ENCODE results near the gene RALGAPA2.

RALGAPA2 gene

DNA sequence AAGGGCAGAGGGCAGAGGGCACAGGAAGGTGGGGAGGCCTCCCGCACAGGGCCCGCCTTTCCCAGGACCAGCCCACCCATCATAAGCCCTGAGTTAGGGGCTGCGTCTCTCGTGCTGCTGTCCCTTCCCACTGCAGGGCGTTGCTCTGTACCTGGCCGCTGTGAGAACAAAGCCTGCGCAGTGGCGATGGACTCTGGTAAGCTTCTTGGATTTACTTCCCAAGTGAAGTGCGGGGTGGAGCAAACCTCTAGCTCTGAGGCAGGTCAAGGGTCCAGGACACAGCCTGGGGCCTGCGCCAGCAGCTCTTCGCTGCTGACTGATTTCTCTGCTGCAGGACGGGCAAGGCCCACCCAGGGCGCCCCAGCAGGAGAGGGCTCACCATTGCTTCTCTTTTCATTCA, 320.7 kb downstream of the RALGAPA2 start:
- no peak for DNase-seq

DNA sequence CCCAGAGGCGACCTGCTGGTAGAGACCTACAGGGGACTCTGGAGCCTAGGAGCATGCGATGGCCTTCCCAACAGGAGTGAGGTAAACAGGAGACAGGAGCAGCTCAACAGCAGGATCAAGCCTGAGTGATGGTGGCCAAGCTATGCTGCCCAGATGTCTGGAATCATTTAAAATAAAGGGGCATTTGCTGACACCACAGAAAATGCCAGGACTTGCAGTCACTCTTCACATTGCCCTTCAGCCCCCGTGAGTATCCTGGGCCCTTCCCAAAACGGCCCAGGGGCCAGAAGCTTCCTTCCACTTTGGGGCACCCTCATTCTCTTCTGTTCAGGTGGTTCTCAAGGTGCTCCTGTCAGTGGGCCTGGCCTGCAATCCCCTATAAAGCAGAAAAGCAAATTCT, 321.3 kb downstream of the RALGAPA2 start:
- no peak for DNase-seq

DNA sequence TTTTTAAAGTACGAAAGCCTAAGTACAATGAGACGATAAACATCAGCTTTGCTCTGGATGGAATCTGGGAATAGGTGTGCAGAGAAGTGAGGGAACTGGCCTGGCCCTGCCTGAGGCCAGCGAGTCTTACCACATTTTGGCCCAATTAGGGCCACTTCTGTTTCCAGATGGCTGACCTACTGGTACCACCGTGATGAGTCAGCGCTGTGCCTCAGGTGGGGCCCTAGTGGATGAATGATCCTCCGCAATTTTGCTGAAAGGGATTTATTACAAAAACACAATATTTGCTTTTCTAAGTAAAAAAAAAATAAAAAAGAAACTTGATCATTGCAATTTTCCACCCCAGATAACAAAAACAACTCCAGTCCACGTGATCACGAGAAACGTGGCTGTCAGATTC, 322.1 kb downstream of the RALGAPA2 start:
- DNase-seq: no peak

DNA sequence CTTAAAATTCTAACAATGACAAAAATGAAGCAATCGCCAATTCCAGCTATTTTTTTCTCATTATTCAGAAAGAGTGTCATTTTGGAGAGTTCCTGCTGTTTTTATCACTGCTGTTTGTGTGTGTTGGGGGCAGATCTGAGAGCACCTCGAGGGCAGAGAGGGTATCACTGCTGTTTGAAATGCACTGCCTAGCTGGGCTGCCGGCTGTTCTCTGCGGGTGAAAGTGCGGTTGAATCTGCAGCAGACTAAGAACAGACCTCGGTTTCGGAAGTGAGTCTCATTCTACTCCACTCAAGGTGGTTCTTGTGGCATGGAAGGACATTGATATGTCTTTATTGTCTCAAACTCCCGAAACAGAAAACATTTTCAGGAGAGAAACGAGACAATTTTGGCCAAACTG, 326.3 kb downstream of the RALGAPA2 start:
- no peak for DNase-seq

DNA sequence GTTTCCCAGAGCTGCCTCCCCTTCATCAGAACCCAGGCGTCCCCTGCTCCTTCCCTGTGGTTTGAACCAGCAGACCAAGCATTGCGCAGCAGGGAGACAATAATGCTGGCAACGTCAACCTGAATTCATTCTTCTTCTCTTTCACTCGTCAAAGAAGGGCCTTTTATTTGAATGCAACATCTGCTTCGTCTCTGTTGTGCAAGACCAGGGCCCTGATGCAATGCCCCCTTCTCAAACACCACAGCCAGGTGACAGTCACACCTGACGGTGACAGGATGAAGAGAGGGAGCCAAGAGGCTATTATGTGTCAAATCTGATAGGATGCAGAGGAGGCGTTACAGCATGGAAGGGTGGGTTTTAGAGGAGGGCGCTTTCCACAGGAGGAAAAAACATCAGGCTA, 336.6 kb downstream of the RALGAPA2 start:
- DNase-seq: no peak

DNA sequence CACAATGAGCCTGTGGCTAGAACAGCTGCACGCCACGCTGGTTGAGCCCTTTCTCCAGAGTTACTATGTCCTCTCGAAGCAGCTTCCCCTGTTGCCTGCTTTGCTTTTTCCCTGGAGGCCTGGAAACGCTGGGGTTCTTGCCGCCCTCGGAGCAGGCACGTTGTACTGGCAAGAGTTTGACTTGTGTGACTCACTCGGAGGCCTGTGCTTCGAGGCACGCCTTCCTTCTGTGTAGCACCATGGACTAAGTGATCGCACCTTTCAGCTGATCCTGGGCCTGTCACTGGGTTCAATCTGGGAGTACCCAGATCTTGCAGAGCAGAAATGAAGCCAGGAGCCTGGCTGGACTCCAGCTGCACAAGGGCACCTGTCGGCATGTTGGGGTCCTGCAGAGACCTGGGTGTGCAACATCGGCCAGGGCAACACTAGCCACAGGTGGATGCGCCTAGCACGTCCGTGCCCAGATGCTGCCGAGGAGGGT, 339.3 kb downstream of the RALGAPA2 start:
- DNase-seq: no peak

DNA sequence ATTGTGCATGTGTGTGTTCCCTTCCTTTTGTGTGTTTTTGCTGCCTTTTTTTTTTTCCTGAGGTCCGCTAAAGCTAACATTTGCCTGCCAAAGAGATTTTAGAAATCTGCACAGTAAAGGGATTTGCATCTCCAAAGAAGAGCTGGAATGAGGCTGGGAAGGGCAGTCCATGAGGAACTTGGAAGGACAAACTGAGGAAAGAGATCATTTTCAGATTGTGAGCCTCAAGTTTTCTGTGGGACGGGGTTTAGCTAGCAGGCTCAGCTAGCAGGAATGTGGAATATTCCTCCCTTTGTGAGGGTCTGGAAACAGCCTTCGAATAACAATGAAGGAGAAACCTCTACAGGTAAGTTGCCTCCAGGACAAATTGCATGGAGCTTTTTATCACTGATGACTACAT, 340.8 kb downstream of the RALGAPA2 start:
- DNase-seq: no peak

DNA sequence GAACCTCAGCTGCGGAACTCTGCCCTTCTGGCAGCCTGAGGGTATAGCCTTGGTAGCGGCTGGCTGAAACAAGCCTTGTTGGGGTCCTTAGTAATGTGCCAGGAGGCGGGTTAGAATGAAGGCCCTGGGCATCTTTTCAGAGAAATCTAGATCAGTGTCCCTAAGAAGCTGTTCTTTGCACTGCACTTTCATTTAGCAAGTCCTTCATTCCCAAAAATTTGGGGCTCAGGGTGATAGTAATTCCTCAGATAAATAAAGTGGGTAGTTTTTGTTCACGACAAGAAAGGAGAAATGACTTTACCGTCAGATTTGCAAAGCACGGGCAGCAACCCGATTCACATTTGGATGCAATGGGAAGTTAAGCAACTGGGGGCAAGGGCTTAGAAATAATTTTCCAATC, 341.4 kb downstream of the RALGAPA2 start:
- DNase-seq: no peak

DNA sequence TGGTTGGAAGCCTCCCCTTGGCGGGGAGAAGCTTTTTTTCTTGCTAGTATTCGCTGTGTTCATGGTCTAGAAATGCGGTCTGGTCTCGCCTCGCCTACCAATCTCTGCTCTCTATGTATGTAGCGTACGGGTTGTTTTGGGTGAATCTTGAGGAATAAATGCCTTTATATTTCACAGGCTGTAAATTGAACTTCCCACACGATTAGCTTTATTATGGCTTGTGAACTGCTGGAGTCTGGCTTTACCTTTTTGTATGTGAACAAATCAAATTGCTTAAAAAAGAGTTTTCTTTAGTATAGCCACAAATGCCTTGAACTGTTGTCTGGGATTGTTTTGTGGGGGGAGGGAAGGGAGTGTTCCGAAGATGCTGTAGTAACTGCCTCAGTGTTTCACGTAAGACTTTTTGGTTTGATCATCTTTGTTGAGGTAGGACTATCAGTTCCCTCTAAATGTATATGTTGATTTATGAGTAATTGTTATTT, 342.3 kb downstream of the RALGAPA2 start:
- DNase-seq: no peak

DNA sequence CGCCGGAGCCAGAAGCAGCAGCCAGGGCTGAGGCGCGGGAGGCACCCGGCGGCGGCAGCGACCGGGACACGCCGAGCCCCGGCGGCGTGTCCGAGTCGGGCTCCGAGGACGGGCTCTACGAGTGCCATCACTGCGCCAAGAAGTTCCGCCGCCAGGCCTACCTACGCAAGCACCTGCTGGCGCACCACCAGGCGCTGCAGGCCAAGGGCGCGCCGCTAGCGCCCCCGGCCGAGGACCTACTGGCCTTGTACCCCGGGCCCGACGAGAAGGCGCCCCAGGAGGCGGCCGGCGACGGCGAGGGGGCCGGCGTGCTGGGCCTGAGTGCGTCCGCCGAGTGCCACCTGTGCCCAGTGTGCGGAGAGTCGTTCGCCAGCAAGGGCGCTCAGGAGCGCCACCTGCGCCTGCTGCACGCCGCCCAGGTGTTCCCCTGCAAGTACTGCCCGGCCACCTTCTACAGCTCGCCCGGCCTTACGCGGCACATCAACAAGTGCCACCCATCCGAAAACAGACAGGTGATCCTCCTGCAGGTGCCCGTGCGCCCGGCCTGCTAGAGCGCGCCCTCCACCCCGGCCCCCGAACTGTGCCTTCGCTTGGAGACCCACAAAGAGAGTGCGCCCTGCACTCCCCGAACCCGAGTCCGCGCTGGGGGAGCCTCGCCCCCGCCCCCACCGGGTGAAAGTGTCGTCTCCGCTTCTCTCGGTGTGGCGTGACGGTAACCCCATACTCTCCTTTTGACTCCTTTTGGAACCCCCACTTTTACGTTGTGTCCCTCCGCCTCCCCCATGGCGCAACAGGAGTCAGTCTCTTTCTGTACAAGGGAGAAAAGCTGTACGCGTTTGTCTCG, 343.0 kb downstream of the RALGAPA2 start:
- DNase-seq: no peak

DNA sequence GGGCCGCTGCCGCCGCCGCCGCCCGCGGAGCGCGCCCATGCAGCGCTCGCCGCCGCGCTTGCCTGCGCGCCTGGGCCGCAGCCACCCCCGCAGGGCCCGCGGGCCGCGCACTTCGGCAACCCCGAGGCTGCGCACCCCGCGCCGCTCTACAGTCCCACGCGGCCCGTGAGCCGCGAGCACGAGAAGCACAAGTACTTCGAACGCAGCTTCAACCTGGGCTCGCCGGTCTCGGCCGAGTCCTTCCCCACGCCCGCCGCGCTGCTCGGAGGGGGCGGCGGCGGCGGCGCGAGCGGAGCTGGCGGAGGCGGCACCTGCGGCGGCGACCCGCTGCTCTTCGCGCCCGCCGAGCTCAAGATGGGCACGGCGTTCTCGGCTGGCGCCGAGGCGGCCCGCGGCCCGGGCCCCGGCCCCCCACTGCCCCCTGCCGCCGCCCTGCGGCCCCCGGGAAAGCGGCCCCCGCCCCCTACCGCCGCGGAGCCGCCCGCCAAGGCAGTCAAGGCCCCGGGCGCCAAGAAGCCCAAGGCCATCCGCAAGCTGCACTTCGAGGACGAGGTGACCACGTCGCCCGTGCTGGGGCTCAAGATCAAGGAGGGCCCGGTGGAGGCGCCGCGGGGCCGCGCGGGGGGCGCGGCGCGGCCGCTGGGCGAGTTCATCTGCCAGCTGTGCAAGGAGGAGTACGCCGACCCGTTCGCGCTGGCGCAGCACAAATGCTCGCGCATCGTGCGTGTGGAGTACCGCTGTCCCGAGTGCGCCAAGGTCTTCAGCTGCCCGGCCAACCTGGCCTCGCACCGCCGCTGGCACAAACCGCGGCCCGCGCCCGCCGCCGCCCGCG, 343.8 kb downstream of the RALGAPA2 start:
- DNase-seq: no peak

DNA sequence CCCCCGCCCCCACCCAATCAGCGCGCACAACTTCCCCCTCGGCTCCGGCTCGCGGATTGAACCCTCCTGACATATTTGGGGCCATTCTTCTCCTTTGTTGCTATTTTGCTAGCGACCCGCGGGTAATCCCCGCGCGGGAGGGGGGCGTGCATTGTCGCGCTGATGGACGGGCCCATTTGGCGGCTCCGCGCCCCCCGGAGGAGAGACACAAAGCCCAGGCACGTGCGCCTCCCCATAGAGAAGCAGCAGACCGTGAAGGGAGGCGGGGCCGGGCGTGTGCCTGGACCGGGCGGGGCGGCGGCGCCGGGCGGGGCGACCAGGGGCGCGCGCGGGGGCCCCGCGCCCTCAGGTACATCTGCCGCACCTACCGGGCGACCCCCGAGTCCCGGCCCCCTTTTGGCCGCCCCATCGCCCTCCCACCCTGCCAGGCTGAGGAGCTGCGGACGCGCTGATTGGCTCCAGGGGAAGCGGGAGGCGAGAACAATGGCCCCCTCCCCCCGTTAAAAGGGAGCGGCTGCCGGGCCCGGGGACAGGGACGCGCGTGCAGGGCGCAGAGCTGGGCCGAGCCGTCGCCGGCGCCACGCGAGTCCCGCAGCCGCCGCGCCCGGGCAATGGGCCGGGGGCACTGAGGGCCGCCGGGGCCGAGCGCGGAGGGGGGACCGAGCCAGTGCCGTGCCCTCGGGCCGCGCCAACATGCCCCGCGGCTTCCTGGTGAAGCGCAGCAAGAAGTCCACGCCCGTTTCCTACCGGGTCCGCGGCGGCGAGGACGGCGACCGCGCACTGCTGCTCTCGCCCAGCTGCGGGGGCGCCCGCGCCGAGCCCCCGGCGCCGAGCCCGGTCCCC, 344.6 kb downstream of the RALGAPA2 start, which contains the start of gene INSM1:
INSM1 (plus strand) TSS at position 530 of the 843 bp plus-strand sequence; CDS start at position 694, 164 bp downstream.
- no peak for DNase-seq

DNA sequence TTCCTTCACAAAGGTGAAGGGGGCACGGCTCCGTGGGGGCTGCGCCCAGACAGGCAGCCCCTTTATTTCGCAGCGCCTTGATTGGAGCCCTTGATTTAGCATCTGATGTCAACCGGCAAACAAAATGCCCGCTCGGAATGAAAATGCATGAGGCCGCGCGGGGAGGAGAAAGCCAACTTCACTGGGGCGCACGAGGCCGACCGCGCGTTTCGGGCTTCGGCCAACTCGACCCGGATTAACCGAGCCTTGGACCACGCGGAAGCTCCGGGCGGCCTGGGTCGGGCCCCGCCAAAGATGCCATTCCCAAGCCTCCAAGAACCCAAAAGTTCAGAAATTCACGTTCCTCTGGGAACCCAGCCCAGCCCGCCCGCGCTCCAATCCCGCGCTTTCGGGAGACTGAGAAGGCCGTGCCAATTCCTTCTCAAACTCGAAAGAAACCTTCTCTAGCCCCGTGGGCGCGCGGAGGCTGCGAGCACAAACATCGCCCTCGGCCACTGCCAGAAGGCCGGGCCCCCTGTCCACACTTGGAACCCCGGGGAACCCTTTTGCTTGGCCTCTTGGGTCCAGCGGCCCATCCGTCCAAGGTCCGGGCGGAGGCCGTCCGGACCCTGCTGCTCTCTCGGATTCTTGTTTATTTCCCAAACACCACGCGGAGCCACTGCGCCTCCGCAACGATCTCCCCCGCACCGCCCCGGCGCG, 345.4 kb downstream of the RALGAPA2 start:
- no peak for DNase-seq

DNA sequence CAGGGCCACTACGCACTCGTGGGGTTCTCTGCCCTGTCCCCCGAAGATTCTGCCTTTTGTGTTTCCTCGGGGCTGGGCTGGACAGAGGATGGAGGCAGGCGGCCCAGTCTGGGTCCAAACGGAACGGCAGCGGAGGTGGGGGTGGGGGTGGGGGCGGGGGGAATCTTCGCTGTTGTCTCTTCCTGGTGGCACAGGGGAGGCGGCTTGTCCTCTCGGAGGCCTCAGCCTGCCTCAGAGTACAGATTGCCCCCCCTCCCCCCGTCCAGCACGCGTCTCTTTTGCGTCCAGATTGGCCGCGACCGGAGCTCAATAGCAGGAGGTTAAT, 345.9 kb downstream of the RALGAPA2 start:
- no peak for DNase-seq

DNA sequence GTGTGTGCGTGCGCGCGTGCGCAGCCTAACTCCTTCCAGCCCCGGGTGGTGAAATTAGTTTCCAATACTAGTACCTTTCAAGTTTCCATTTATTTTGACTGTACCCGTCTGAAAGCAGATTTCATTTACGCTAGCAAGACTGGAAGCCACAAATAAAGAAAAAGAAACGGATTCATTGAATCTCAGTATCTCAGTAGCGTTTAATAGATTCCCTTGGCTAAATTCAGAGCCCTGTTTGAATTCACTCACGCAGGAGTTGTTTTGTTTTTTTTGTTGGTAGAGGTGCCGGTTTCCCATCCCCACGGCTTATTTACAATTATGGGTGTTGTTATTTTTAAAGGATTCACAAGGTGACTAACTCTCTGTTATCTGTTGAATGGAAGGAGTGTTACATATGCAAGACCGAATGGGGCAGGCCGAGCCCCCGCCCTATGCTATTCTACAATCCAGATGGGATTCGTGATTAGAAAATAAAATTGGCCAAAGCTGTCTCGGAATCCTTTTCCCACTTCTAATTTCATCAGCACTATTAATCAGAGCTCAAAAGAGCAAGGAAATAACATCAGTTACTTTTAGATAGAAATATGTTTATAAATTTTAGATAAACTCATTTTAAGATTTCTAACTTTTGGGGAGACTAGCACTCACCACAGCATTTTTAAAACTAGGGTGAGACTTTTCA, 346.8 kb downstream of the RALGAPA2 start:
- DNase-seq: no peak

DNA sequence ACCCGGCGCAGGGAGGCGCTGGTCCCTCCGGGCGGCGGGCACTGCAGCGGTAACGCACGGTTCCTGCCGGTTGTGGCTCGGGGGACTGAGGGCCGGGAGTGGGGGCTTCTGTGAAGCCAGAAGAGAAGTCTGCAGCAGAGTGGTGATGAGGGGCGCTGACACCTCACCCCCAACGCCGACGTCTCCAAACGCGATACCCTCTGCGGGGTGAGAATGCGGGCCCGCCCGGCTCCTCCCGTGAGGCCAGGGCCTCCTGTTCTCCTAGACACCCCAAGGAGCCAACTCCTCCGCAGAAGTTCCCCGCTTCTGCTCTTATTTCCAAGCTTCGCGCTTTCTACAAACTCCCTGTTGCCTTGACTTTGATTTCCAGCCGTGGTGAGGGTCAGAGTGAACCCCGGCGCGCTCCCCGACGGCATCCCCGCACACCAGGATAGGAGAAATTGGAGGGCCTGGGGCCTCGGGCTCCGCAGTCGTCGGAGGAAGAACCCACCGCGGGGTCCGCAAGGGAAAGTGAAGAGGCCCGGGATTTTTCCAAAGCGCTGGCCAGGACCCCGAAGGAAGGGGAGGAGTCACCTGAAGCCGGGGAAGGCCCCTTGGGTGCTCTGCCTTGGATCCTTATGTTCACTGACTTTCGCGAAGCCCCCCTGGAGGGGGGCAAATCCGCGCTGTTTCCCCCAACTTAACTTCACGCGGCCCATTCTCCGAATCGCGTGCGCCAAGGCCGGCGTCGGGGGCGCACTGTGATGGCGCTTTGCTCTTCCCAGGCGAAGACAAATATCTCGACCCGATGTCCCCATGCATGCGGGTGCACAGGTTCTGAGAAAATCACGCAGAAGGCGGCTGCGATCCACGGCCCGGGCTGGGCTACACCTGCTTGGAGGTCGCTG, 347.6 kb downstream of the RALGAPA2 start:
- DNase-seq: no peak

DNA sequence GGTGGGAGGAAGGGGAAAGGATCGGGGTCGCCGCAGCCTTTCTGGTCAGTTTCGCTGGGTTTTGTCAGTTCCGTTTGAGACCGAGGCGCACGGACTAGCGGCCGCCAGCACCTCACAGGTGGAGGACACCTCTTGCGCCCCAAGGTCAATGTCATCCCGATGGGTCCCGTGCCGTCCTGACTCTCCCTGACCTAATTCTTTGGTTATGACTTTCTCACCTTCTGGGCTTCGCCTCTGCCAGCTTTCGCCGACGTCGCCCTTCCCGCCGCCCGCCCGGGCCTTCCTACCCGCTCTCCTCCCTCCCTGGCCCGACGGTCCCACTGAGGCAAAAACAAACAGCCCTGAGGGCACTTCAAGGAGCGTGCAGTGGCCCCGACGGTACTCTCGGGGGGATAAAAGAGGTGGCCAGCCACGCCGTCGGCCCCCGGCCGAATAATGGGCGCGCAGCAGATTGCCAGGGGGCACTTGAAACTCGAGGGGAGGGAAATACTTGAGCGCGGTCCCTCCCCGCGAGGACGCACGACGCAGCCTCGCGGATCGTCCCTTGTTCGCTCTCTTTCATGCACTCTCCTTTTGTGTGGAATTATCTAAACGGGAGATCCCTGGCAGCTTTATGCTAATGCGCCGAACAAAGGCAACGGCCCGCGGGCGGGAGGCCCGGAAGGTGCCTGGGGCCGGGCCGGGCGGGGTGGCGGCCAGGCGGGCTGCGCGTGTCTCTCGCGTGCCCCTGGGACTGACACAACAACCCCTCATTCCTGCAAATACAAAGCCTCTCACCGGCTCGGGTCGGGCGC, 348.4 kb downstream of the RALGAPA2 start:
- no peak for DNase-seq

DNA sequence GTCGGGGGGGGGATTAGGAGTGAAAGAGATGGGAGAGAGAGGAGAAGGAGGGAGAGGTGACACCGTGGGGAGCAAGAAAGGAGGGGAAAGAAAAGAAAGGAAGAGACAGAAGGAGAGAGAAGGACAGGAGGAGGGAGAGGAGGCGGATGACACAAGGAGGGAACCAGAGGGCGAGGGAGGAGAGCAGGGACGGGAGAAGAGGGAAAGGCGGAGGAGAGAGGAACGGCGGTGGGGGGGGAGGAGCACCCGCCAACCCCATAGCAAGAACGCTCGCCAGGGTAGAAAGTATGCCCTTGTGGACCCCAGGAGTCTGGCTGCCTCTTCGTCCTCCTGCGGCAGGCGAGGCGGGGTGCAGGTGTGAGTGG, 349.0 kb downstream of the RALGAPA2 start:
- DNase-seq: no peak

DNA sequence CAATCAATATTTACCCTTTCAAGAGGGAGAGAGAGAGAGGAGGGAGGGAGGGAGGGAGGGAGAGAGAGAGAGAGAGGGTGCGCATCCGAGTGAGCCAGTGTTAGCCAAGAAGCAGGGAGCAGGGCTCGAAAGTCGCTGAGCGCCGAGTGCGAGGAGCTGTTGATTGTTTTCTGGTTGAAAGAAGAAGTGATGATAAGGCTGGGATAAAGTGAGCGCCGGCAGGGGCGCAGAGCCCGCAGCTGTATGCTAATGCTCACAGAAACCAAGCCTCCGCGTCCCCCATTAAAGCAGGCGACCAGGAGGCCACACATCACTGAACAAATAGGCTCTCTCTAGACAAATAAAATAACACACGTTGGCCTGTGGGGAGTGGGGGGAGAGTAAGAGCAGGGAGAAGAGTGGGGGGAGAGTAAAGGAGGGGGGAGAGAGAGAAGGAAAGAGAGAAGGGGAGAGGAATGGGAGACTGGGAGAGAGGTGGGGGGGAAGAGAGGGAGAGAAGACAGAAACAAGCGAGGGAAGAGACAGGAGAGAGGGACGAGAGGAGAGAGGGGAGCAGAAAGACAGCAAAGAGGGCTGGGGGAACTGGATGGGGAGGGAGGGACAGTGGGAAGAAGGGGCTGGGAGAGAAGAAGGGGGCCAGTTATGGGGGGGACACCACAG, 349.5 kb downstream of the RALGAPA2 start:
- no peak for DNase-seq
